Measurements from ENCODE around the gene PRND. TPM values are rescaled to one million over a fixed set of nuclear protein-coding genes. Genes with fewer than 3 reads are reported as not detected.
"Not testable (repeated sequence)": the region's sequence is repeated elsewhere in the genome, so short reads cannot be mapped to it uniquely, and the experiment has no call there.

PRND gene
- total RNA-seq, 1 donor from 2014 or later = not detected

DNA sequence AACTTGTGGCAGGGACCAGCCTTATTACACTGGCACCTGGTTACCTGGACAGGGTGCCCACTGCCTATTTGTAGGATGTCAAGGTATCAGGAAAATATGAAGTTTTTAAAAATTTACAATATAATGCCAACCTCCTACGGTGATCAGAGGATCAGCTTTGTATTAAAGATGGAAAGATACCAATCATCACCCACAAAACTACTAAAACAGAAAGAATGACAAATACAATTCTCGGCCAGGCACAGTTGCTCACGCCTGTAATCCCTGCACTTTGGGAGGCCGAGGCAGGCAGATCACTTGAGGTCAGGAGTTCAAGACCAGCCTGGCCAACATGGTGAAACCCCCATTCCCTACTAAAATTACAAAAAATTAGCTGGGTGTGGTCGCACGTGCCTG, 18.4 kb upstream of the PRND start:
- H3K27me3 Mint-ChIP-seq (ENCODE audit: unreplicated experiment) = no peaks in the 10 kb centered on the region
- no peak overlapping the region for H3K4me3 Mint-ChIP-seq (ENCODE audit: unreplicated experiment)
- H3K4me1 Mint-ChIP-seq (ENCODE audit: low read depth, unreplicated experiment) = peaks cover 7% of the 10 kb centered on the region
- peaks cover 3% of the 10 kb centered on the region for H3K9me3 Mint-ChIP-seq (ENCODE audit: unreplicated experiment)
- no peaks in the 10 kb centered on the region for H3K36me3 Mint-ChIP-seq (ENCODE audit: unreplicated experiment)
- DNase-seq = no peak
- TF ChIP-seq, protein P1, sequence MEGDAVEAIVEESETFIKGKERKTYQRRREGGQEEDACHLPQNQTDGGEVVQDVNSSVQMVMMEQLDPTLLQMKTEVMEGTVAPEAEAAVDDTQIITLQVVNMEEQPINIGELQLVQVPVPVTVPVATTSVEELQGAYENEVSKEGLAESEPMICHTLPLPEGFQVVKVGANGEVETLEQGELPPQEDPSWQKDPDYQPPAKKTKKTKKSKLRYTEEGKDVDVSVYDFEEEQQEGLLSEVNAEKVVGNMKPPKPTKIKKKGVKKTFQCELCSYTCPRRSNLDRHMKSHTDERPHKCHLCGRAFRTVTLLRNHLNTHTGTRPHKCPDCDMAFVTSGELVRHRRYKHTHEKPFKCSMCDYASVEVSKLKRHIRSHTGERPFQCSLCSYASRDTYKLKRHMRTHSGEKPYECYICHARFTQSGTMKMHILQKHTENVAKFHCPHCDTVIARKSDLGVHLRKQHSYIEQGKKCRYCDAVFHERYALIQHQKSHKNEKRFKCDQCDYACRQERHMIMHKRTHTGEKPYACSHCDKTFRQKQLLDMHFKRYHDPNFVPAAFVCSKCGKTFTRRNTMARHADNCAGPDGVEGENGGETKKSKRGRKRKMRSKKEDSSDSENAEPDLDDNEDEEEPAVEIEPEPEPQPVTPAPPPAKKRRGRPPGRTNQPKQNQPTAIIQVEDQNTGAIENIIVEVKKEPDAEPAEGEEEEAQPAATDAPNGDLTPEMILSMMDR (IDR thresholded peaks at IDR 0.05; ENCODE audit: partially characterized antibody, unreplicated experiment) = no peak
- H3K27ac Mint-ChIP-seq (ENCODE audit: unreplicated experiment) = no peak overlapping the region

DNA sequence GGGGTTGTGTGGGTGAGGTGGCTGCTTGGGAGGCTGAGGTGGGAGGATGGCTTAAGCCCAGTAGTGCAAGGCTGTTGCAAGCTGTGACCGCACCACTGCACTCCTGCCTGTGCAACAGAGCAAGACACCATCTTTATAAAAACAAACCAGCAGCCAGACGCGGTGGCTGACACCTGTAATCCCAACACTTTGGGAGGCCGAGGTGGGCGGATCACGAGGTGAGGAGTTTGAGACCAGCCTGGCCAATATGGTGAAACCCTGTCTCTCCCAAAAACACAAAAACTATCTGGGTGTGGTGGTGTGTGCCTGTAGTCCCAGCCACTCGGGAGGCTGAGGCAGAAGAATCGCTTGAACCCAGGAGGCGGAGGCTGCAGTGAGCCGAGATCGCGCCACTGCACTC, 14.8 kb upstream of the PRND start:
- not testable (repeated sequence) for DNase-seq; H3K4me1 Mint-ChIP-seq (ENCODE audit: low read depth, unreplicated experiment); H3K4me3 Mint-ChIP-seq (ENCODE audit: unreplicated experiment); H3K27me3 Mint-ChIP-seq (ENCODE audit: unreplicated experiment); H3K9me3 Mint-ChIP-seq (ENCODE audit: unreplicated experiment); H3K36me3 Mint-ChIP-seq (ENCODE audit: unreplicated experiment); H3K27ac Mint-ChIP-seq (ENCODE audit: unreplicated experiment)

GRCh38 chr20:4708036-4708435, 13.7 kb upstream of the PRND start:
- no peak for DNase-seq
- Mint-ChIP-seq H3K9me3 (ENCODE audit: unreplicated experiment) (peaks cover 3% of the 10 kb centered on the region), H3K36me3 (ENCODE audit: unreplicated experiment) (no peaks in the 10 kb centered on the region), H3K4me3 (ENCODE audit: unreplicated experiment) (no peak overlapping the region), H3K27ac (ENCODE audit: unreplicated experiment) (no peak overlapping the region), H3K4me1 (ENCODE audit: low read depth, unreplicated experiment) (peaks cover 7% of the 10 kb centered on the region), H3K27me3 (ENCODE audit: unreplicated experiment) (no peaks in the 10 kb centered on the region)
- TF ChIP-seq, protein P1 (IDR thresholded peaks at IDR 0.05; ENCODE audit: partially characterized antibody, unreplicated experiment) = no peak

DNA sequence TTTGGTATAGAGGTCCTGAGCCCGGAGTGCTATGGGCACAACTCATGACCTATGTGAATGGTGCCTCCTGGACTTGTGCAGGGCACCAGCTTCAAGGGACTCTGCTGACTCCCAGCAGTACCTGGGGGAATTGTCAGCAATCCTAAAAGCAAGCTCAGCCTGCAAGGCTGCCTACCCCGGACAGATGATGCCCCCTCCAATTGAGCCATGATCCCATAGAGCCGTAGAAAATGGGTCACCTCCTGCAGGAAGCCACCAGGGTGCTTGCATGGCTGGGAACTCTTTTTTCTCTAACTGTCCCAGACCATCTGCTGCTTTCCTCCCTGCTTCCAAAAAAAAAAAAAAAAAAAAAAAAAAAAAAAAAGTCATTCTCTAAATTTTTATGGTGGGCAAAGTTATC, 12.9 kb upstream of the PRND start:
- TF ChIP-seq, protein P1 (IDR thresholded peaks at IDR 0.05; ENCODE audit: partially characterized antibody, unreplicated experiment) = no peak
- H3K4me3 Mint-ChIP-seq (ENCODE audit: unreplicated experiment) = no peak overlapping the region
- no peaks in the 10 kb centered on the region for H3K27me3 Mint-ChIP-seq (ENCODE audit: unreplicated experiment)
- DNase-seq = no peak
- H3K4me1 Mint-ChIP-seq (ENCODE audit: low read depth, unreplicated experiment) = peaks cover 7% of the 10 kb centered on the region
- H3K27ac Mint-ChIP-seq (ENCODE audit: unreplicated experiment) = no peak overlapping the region
- H3K36me3 Mint-ChIP-seq (ENCODE audit: unreplicated experiment) = no peaks in the 10 kb centered on the region
- H3K9me3 Mint-ChIP-seq (ENCODE audit: unreplicated experiment) = peaks cover 3% of the 10 kb centered on the region

DNA sequence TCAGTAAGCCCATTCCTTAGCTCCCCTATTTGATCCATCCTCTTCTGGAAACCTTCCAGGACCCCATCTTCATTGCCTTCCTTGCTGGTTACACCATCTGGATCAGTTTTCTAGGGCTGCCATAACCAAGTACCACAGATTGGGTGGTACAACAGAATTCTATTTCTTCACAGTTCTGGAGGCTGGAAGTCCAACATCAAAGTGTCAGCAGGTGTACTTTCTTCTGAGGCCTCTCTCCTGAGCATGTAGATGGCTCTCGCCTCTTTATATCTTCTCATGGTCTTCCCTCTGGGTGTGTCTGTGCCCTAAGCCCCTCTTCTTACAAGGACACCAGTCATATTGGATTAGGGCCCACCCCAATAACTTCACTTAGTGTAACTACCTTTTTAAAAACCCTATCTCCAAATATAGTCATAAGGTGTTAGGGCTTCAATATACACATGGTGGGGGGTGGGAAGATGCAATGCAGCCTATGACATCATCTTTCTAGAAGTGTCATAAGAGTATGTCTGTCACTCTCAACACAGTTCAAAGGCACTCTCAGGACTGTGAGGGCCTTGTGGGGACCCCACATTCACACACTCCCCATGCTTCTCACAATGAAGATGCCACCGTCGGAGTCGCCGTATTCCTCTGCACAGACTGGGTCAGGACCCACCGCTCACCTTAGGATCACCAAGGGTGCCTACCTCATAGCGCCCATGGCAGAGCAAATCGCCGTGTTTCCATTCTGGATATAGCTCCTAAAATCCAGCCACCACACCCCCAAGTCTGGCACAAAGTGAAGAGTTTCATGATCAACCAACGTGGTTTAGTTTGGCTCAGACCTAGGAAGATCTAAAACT, 12.2 kb upstream of the PRND start:
- no peak overlapping the region for H3K4me3 Mint-ChIP-seq (ENCODE audit: unreplicated experiment)
- no peaks in the 10 kb centered on the region for H3K9me3 Mint-ChIP-seq (ENCODE audit: unreplicated experiment)
- H3K27me3 Mint-ChIP-seq (ENCODE audit: unreplicated experiment) = no peaks in the 10 kb centered on the region
- no peaks in the 10 kb centered on the region for H3K36me3 Mint-ChIP-seq (ENCODE audit: unreplicated experiment)
- TF ChIP-seq, protein P1 (IDR thresholded peaks at IDR 0.05; ENCODE audit: partially characterized antibody, unreplicated experiment) = no peak
- no peak for DNase-seq
- peaks cover 3% of the 10 kb centered on the region for H3K4me1 Mint-ChIP-seq (ENCODE audit: low read depth, unreplicated experiment)
- H3K27ac Mint-ChIP-seq (ENCODE audit: unreplicated experiment) = no peak overlapping the region

All from glutamatergic neuron (in vitro differentiated cells).